Measurements from ENCODE around the gene TUBA3D.
"Not testable (repeated sequence)": the region's sequence is repeated elsewhere in the genome, so short reads cannot be mapped to it uniquely, and the experiment has no call there.

- not testable (repeated sequence) for TF ChIP-seq CTCF, POLR2A (IDR thresholded peaks at IDR 0.05)
These were observed 42.6 kb downstream of the TUBA3D start for GRCh38 chr2:131518531-131518930.

All from suprapubic skin (tissue), 3 donors.